ENCODE data around the gene HAUS7.
"Not testable (repeated sequence)": the region's sequence is repeated elsewhere in the genome, so short reads cannot be mapped to it uniquely, and the experiment has no call there.

HAUS7 gene

DNA sequence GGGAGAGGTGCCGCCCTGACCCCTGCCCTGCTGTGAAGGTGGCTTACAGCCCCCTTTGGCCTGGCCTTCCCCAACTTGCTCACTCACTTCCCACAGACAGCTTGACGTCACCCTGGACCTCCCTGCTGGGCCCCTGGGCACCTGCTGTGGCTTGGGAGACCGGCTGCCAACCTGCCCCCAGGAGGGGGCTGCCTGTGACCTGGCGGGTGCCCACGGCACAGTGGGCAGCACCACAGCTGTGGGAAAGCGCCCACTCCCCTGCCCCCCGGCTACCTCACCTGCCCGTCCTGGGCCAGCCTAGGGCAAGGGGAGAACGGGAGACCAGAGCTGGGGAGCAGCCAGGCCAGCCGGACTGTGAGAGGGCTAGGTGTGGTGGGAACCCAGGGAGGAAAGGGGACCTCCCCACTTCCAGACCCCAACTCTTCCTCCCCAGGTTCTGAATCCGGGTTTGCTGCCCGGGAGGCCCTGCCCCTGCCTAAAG, 61.5 kb downstream of the HAUS7 start:
- no peak for DNase-seq (ENCODE audit: low read depth in 2 of 2)

DNA sequence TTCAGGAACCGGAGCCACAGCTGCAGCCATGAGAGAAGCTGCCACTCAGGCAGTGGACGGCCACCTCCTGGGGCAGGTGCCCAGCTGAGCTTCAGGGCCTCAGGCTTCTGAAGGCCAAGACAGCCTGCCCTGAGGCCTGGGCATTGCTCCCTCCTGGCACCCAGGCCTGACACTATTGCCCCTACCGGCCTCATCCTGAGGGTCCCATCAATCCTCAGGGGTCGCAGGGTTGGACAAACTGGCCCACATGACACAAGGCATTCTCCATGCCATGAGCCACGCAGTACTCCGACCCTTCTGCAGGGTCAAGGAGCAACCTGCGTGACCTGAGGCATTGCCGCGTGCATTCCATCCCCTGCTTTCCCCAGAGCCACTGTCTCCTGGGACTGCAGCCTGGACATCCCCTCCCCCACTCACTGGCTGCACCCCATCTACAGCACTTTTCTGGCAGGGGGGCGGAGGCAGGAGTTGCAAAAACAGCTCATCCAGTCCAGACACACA, 62.1 kb downstream of the HAUS7 start:
- DNase-seq (ENCODE audit: low read depth in 2 of 2) = no peak

DNA sequence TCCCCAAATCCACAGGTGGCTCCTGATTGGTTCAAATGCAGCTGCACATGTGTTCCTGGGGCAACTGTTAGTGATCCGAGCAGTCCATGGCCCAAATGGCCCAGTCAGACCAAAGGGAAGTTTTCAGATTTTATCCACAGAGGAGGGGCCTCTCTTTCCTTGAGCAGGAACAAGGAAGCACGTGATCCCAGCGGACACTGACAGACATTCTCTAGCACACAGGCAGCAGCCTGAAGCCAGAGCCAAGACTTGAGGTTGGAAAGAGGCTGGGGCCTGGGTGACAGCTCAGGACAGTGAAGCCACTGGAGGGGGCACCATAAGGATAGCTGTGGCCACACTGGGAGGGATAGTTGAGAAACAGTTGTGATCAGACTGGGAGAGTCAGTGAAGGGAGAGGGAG, 62.6 kb downstream of the HAUS7 start:
- no peak for DNase-seq (ENCODE audit: low read depth in 2 of 2)

DNA sequence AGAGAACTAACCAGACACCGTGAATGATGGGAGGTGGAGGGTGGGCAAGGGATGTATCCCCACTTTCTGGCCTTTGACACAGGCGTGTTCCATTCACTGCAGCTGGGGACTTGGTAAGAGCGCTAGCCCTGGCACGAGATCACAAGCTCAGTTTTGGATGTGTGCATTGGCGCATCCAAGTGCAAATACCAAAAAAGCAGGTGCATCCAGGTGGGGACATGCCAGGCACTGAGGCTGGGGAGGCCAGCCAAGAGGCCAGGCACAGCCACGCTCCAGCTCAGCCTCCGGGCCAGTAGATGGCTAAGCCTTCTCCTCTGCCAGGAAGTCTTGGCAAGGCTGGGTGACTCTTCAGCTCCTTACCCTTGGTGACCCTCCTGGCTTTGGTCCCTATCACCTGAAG, 63.5 kb downstream of the HAUS7 start:
- no peak for DNase-seq (ENCODE audit: low read depth in 2 of 2)

DNA sequence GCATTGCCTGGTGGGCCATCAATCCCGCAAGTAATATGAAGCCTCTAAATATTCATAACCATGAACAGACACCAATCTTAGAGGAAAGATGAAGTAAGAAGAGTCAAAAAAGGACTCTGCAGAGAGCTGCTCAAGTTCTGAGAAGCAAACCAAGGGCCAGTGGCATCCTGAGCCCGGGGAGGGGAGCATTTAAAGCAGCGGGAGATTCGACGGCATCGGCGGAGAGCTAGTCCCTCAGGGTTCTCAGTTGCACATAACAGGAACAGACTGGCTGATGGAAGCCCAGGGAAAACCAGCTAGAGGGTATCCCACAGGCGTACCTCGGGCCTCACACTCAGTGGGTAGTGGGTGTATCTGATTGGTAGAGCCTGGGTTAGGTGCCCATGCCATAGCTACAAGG, 64.4 kb downstream of the HAUS7 start:
- no peak for DNase-seq (ENCODE audit: low read depth in 2 of 2)

DNA sequence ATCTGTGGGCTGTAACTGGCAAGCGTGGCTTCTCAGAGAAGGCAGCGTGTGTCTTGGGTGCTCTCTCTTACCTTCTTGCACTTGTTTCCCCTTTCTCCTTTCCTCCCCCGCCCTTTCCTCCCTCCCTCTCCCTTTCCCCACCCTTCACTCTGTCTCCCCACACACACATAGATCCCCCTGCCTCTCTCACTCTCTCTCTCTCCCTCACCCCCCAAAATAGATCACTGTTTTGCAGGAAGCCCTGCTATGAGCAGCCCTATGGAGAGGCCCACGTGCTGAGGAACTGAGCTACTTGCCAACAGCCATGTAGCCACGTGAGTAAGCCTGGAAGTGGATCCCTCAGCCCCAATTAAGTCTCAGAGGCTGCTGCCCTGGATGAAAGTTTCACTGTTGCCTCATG, 65.0 kb downstream of the HAUS7 start:
- DNase-seq (ENCODE audit: low read depth in 2 of 2) = no peak

DNA sequence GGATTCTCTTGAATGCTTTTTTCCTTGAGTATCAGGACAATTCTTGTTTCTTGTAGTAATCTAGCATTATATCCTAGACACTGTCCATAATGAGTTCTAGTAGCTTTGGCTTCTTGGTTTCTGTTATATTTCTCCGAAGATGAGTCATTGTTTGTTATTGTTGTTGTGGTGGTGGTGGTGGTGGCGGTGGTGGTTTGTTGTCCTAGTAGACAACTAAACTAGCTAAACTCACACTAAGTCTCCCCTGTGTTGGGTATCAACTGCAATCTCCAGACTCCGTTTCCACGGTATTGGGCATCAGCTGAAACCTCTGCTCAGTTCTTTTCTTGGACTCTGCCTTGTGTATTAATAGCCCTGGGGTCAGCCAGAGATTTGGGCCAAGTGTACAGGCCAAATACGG, 66.0 kb downstream of the HAUS7 start:
- DNase-seq (ENCODE audit: low read depth in 2 of 2) = not testable (repeated sequence)

DNA sequence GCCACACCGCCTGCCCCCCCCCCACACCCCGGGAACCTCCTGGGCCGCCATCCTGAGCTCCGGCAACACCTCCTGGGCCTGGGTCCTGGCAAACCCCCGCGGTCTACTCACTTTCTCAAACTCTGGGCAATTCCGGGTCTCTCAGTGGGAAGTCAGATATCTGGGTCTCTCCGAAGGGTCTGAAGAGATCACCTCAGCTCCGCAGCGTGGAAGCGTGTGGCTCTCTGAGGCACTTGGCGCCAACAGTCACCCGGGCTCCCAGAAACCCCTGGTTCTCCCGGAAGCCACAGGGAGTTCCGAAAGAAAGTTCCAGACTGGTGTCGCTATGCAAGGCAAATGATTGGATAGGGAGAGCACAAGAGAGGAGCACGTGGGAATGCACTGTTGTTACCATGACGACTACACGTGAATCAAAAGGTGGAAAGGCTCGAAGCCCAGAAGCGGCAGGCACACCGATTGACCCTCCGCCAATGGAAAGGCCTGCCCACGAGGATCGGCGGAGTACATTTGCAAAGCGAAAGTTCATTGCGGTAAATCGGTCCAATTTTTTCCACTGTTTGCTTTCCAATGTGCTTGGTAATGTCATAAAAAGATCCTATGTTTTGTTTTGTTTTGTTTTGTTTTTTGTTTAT, 69.1 kb downstream of the HAUS7 start, which contains the start of gene PNMA6E:
TSS of gene PNMA6E (minus strand) at position 218 of the 632 bp plus-strand sequence. CDS start 2,501 bp downstream, outside the sequence.
- no peak for DNase-seq (ENCODE audit: low read depth in 2 of 2)

DNA sequence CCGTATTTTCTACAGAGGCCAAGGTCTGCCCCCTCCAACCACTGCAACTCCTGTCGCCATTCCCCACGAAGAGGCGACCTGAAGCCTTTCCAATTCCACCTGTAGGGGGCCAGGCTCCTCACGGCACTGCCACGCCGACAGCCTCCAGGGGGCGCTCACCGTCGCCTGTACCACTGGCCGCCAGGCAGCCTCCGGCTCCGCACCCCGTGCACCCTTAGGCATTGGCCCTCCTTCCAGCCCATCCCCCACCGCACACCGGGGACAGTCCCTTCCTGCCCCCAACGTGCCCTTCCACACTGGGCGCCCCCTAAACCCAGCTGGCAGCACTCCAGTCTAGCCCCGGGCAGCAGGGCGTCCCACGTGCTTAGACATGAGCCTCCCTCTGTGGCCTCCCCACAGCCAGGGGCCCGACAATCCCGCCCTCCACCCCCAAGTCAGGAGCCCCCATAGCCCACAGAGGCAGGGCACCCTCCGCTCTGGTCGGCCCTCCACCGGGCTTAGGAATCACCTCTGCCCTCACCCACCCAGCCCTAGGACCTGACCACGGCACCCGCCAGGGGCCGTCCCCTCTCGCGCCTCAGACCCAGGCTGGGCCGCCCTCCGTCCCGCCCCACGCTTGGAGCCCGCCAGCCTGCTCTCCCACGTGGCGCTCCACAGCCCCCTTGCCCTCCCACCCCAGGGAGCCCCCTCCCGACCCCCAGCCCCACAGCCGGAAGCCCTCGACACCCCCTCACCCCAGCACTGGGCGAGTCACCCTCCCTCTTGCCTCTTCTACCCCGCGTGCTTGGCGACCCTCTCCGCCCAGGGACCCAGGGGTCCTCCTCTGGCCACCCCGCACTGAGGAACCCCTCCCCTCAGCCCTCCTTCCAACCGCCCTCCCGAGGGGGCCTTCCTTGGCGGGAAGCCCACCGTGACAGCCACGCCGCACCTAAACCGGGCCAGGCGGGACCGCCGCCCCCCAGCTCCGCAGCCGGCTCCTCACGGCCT, 69.9 kb downstream of the HAUS7 start:
- peak in 1 of 2 donors; percentile 28 for DNase-seq (ENCODE audit: low read depth in 2 of 2)

DNA sequence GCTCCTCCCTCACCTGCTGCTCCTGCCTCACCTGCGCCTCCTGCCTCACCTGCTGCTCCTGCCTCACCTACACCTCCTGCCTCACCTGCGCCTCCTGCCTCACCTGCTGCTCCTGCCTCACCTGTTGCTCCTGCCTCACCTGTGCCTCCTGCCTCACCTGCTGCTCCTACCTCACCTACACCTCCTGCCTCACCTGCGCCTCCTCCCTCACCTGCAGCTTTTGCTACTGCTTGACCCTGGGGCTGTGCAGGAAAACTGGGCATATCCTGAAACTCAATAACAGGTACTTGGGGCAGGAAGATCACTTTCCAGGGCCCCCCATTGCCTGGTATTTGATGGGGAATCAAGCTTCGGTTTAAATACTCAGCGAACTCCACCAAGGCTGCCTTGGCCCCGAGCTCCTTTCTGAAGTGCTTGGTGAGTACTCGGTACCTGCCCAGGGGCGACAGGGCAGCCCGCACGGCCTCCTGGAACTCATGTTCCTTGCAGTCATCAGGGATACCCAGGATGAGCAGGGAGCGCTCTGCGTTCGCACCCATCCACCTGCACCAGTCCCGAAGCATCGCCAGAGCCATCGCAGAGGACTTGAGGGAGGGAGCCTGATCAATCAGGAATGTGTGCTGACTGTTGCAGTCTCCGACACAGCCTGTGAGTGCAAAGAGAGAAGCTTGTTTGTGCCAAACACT, 72.0 kb downstream of the HAUS7 start:
- DNase-seq (ENCODE audit: low read depth in 2 of 2) = no peak

Data from stimulated activated CD4-positive, alpha-beta T cell treated with anti-CD3 and anti-CD28 coated beads, Interleukin-1b, Interleukin-23, amount 100 ng/mL, for 1 hour (primary cell).